ENCODE results near the gene PPP1R15A.

Gene PPP1R15A

GRCh38 chr19:48872884-48873475 is 759 bp downstream of the PPP1R15A start:
- TF ChIP-seq TOX (CRISPR knock-in tag; IDR thresholded peaks at IDR 0.05; ENCODE audit: borderline replicate concordance) (peak; percentile 74; the same call in 1 of the 2 replicates), ZC3H10 (CRISPR knock-in tag; IDR thresholded peaks at IDR 0.05) (peak; percentile 76), TSHZ2 (CRISPR knock-in tag; IDR thresholded peaks at IDR 0.05) (no peak), PATZ1 (CRISPR knock-in tag; IDR thresholded peaks at IDR 0.05; ENCODE audit: borderline replicate concordance) (peak; percentile 51), CREB5 (CRISPR knock-in tag; IDR thresholded peaks at IDR 0.05; ENCODE audit: low read depth) (peak; percentile 10), ESRRG (CRISPR knock-in tag; IDR thresholded peaks at IDR 0.05) (0 out of 2 replicates have a peak, but pooled peaks have one; percentile 61), CSRNP3 (CRISPR knock-in tag; IDR thresholded peaks at IDR 0.05) (peak; percentile 70; the same call in 1 of the 2 replicates), ZFP3 (CRISPR knock-in tag; IDR thresholded peaks at IDR 0.05) (no peak)
- ATAC-seq, result peak; percentile 71

GRCh38 chr19:48873476-48874302 is 1.5 kb downstream of the PPP1R15A start:
- ATAC-seq, result no peak
- no peak for TF ChIP-seq CREB5 (CRISPR knock-in tag; IDR thresholded peaks at IDR 0.05; ENCODE audit: low read depth)
- no peak for TF ChIP-seq ZNF70 (CRISPR knock-in tag; IDR thresholded peaks at IDR 0.05)
- no peak for TF ChIP-seq ZFP30 (CRISPR knock-in tag; IDR thresholded peaks at IDR 0.05)
- TF ChIP-seq ARNTL (CRISPR knock-in tag; IDR thresholded peaks at IDR 0.05; ENCODE audit: borderline replicate concordance, low read depth), result no peak
- no peak for TF ChIP-seq CSRNP3 (CRISPR knock-in tag; IDR thresholded peaks at IDR 0.05)
- no peak for TF ChIP-seq GLIS3 (CRISPR knock-in tag; IDR thresholded peaks at IDR 0.05)
- no peak for TF ChIP-seq SNAI2 (CRISPR knock-in tag; IDR thresholded peaks at IDR 0.05)
- no peak for TF ChIP-seq CSDC2 (CRISPR knock-in tag; IDR thresholded peaks at IDR 0.05)
- no peak for TF ChIP-seq RARB (CRISPR knock-in tag; IDR thresholded peaks at IDR 0.05)
- TF ChIP-seq TOX (CRISPR knock-in tag; IDR thresholded peaks at IDR 0.05; ENCODE audit: borderline replicate concordance), result no peak
- TF ChIP-seq PATZ1 (CRISPR knock-in tag; IDR thresholded peaks at IDR 0.05; ENCODE audit: borderline replicate concordance), result no peak
- no peak for TF ChIP-seq OSR1 (CRISPR knock-in tag; IDR thresholded peaks at IDR 0.05)
- no peak for TF ChIP-seq POU6F1 (CRISPR knock-in tag; IDR thresholded peaks at IDR 0.05; ENCODE audit: borderline replicate concordance, low read depth)
- TF ChIP-seq ESRRG (CRISPR knock-in tag; IDR thresholded peaks at IDR 0.05), result no peak
- TF ChIP-seq TSHZ2 (CRISPR knock-in tag; IDR thresholded peaks at IDR 0.05), result no peak
- no peak for TF ChIP-seq BACH2 (CRISPR knock-in tag; IDR thresholded peaks at IDR 0.05; ENCODE audit: borderline replicate concordance)

Data from SK-N-SH treated with all-trans-retinoic acid at 6 μM for 48 hours (cell line).